Mucosa of descending colon (tissue), 3 donors: ENCODE results near the gene CACNB4. TPM values are rescaled to one million over a fixed set of nuclear protein-coding genes. Genes with fewer than 3 reads are reported as not detected.

Source experiments
- ATAC-seq: fragments of 200-7000 bp; cut with Tn5 transposase; one replicate; pipeline ENCODE4 v1.9.1; 2020; ENCODE audit warnings: mild to moderate bottlenecking, moderate library complexity
- DNase-seq, 3 donors: peaks; one replicate each; pipeline ENCODE4 v3.0.0-alpha.2; 2020
- H3K36me3 ChIP-seq: fragments of 200-600 bp; one replicate; pipeline ENCODE4 v1.8.0; 2021; ENCODE audit warnings: low read depth, mild to moderate bottlenecking
- H3K4me1 ChIP-seq: fragments of 200-600 bp; one replicate; pipeline ENCODE4 v1.8.0; 2021; ENCODE audit warnings: low read depth, mild to moderate bottlenecking
- H3K4me3 ChIP-seq: fragments of 200-600 bp; one replicate; pipeline ENCODE4 v1.8.0; 2021; ENCODE audit warnings: mild to moderate bottlenecking
- H3K9me3 ChIP-seq: fragments of 200-600 bp; one replicate; pipeline ENCODE4 v1.8.0; 2021; ENCODE audit warnings: mild to moderate bottlenecking
- intact Hi-C, 2 donors: fragments of 100-400 bp; cut with DNase I in 1 of 2; cut with micrococcal nuclease in 1 of 2; formaldehyde crosslinking; loops; one replicate each; pipeline versions ENCODE4 v1.11.0 to v1.11.1; 2022; cut with DNase I, micrococcal nuclease
- total RNA-seq, 3 donors: library from RNA; stranded (reverse); fragmentation: NEBNext Ultra II Directional in 2 of 3; extraction: Animal tissue kit (Norgen Biotek cat#: 25700) in 2 of 3; gene quantifications; one replicate each; pipeline versions ENCODE4 v1.2.1 to v1.2.4, GENCODE V29; 2021 to 2023
- TF ChIP-seq, protein P1 (sequence below): fragments of 200-600 bp; IDR thresholded peaks from one replicate; pipeline ENCODE4 v1.8.0; 2022; ENCODE audit warnings: antibody characterized with exemption, mild to moderate bottlenecking
- donor health status: DM: no; HTN: no; CAD: no; lungs with moderate emphysema.
- donor health status: DM: no; HTN: no; CAD: no.
- donor health status: DM: no; HTN: yes; CAD: no.

The CACNB4 gene
- total RNA-seq, 3 donors from 2014 or later = 1.0 to 1.8 (median 1.4) TPM

DNA sequence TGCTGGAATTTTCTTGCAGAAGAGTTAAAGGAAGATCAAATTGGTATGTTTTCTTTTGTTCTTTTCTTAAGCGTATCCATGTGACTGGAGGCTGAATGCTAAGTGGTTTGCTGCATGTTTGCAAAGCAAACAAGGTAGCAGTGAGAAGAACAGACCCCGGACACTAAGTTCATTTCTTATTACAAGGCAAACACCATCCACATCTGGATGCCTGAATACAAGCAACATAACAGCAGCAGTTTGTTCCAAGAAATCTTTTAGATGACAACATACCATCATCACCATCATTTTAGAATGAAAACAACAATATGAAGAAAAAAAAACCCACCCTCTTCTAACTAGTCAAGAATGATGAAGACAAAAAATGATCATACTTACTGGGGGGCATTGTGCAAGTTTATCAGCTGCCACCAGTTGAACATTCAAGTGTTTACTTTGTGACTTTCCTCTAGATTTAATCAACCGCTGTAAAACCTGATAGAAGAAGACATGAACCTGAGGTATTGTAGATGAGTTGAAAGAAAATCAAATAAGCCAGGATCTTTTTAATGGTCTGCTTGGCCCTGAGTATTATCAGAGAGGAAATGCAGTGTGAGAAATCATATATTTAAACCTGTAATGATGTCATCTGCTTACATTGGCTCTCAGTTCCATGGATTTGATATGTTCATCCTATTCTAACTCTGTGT lies 245.6 kb downstream of the CACNB4 start:
- Histone ChIP-seq H3K4me1 (no peaks in the 10 kb centered on the region), H3K4me3 (no peak overlapping the region), H3K9me3 (no peaks in the 10 kb centered on the region), H3K36me3 (no peaks in the 10 kb centered on the region)
- TF ChIP-seq, protein P1, sequence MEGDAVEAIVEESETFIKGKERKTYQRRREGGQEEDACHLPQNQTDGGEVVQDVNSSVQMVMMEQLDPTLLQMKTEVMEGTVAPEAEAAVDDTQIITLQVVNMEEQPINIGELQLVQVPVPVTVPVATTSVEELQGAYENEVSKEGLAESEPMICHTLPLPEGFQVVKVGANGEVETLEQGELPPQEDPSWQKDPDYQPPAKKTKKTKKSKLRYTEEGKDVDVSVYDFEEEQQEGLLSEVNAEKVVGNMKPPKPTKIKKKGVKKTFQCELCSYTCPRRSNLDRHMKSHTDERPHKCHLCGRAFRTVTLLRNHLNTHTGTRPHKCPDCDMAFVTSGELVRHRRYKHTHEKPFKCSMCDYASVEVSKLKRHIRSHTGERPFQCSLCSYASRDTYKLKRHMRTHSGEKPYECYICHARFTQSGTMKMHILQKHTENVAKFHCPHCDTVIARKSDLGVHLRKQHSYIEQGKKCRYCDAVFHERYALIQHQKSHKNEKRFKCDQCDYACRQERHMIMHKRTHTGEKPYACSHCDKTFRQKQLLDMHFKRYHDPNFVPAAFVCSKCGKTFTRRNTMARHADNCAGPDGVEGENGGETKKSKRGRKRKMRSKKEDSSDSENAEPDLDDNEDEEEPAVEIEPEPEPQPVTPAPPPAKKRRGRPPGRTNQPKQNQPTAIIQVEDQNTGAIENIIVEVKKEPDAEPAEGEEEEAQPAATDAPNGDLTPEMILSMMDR = no peak
- no peak for DNase-seq
- intact Hi-C loops = no loop called here
- ATAC-seq = no peak

DNA sequence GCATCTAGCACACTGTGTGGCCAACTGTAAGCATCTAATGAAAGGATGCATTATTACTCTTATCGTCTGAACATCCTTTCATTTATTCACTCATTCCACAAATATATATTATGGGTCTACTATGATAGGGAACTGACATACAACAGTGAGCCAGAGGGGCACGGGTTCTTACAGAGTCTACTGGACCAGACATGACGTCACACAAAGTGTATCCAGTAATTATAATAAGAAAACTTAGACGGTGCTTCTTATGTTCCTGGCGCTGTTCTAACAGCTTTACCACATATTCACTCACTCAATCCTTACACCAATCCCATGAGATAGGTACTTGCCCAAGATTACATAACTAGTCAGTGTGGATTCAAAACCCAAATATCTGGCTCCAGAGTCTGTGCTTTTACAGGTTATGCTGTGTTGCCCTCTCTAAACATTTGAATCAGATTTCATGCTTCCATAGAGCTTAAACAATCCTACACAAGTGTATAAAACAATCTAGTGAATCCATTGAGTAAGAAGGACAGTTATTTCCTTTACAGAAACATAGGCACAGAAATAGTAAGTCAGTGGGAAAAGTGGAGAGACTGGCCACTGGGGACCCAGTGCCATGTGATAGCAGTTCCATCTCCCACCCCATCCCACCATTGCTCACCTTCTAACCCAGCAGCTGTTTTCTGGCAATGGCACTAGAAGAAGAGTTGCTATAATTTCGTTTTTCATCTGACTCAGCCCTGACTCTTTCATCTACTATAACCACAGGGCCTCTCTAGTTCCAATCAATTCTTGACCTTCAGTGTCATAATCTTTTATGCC lies 246.4 kb downstream of the CACNB4 start:
- no peaks in the 10 kb centered on the region for H3K4me1 ChIP-seq
- H3K4me3 ChIP-seq = no peak overlapping the region
- TF ChIP-seq, protein P1 = no peak
- intact Hi-C loops = no loop called here
- H3K36me3 ChIP-seq = no peaks in the 10 kb centered on the region
- ATAC-seq (no peak), DNase-seq (no peak)
- no peaks in the 10 kb centered on the region for H3K9me3 ChIP-seq

DNA sequence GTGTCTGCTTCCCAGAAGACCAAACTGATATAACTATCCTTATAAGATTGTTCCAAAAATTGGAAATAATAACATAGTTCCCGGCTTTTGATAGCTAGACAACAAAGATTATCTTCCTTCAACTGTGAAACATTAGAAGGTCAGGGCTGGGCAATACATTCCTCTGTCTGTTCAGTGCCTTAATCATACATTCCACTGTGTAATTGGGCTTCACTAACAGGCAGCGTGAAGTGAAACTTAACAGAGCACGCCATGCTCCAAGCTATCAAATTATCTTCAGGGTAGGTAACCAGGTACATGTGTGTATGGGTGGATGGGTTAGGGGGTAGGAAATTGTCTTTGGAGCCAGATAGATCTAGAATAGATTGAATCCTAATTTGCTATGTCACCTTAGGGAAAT lies 247.1 kb downstream of the CACNB4 start:
- H3K36me3 ChIP-seq = no peaks in the 10 kb centered on the region
- no peaks in the 10 kb centered on the region for H3K9me3 ChIP-seq
- no peak for DNase-seq
- no peak for ATAC-seq
- no peak overlapping the region for H3K4me3 ChIP-seq
- intact Hi-C loops = no loop called here
- TF ChIP-seq, protein P1 = no peak
- no peaks in the 10 kb centered on the region for H3K4me1 ChIP-seq

DNA sequence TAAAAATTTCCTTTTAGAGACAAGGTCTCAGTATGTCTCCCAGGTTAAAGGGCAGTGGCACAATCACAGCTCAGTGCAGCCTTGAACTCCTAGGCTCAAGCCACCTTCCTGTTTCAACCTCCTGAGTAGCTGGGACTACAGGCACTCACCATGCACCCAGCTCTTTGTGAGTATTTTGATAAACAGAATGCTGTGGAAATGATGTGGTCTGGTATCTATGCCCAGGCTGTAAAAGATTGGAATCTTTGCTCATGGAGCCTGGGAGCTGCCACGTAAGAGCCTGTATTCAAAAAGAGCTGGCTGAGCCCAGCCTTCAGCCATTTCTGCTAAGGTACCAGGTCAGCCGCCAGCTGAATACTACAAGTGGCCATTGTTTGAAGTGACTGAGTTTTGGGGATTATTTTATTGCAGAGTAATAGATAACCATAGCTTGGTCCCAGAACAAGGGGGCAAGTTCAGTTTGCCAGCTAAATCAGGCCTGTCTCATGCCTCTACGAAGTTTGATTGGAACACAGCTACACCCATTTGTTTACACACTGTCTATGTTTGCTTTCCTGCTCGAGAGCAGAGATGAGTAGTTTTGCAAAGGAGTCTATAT lies 249.3 kb downstream of the CACNB4 start:
- TF ChIP-seq, protein P1 = no peak
- no peaks in the 10 kb centered on the region for H3K36me3 ChIP-seq
- DNase-seq (no peak), ATAC-seq (peak; percentile 84)
- intact Hi-C loops = no loop called here
- H3K4me1 ChIP-seq = no peaks in the 10 kb centered on the region
- no peaks in the 10 kb centered on the region for H3K9me3 ChIP-seq
- no peak overlapping the region for H3K4me3 ChIP-seq

DNA sequence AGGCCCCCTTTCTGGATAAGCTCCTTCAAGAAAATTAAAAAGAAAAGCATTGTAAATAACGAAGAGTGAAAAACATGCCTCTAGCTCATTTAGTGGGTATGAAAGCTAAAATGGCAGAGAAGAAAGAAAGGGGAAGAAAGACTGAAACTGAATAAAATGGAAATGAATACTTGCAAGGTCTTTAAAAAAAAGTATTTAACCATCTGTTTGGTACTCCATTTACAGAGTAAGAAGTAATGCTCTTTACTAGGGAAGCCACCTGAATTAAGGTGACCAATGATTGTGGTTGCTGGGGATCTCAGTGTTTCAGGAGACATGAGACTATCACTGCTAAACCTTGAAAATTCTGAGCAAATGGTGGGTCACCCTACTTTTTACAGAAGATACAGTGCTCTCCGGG lies 253.0 kb downstream of the CACNB4 start:
- Histone ChIP-seq H3K4me1 (no peaks in the 10 kb centered on the region), H3K4me3 (no peak overlapping the region), H3K36me3 (no peaks in the 10 kb centered on the region), H3K9me3 (no peaks in the 10 kb centered on the region)
- intact Hi-C loops = no loop called here
- DNase-seq (no peak), ATAC-seq (no peak)
- TF ChIP-seq, protein P1 = no peak
